Measurements from ENCODE around the gene FGF16. TPM values are rescaled to one million over a fixed set of nuclear protein-coding genes. Genes with fewer than 3 reads are reported as not detected.

FGF16 gene
- total RNA-seq, 1 experiment from 2014 or later: not detected

GRCh38 chrX:77444075-77444474, 3.1 kb upstream of the FGF16 start:
- Histone ChIP-seq H3K36me3 (ENCODE audit: low read depth) (no peaks in the 10 kb centered on the region), H3F3A (ENCODE audit: insufficient read depth, low read depth) (peaks cover 5% of the 10 kb centered on the region; the same call in 1 of the 2 replicates), H4K20me1 (ENCODE audit: insufficient read depth) (no peaks in the 10 kb centered on the region), H3K9me3 (ENCODE audit: insufficient read depth, low read depth) (no peaks in the 10 kb centered on the region), H3K4me2 (no peak overlapping the region), H3K9me2 (ENCODE audit: insufficient read depth) (no peaks in the 10 kb centered on the region), H3K27me3 (ENCODE audit: insufficient read depth, low read depth) (no peaks in the 10 kb centered on the region), H3K4me1 (replicated peaks; ENCODE audit: insufficient read depth) (peaks cover 22% of the 10 kb centered on the region), H3K79me2 (ENCODE audit: low read depth) (no peaks in the 10 kb centered on the region), H3K27ac (no peak overlapping the region), H2AFZ (no peak overlapping the region), H3K4me3 (no peak overlapping the region)
- POLR2A ChIA-PET (ENCODE audit: unreplicated experiment): no interaction called here
- BruUV-seq (replicated peaks): no TSS peak
- DNase-seq: no peak
- CTCF ChIA-PET: no interaction called here
- TF ChIP-seq CTCF (conservative IDR thresholded peaks at IDR 0.05) (no peak), EZH2 (IDR thresholded peaks at IDR 0.05; ENCODE audit: low read depth) (no peak)
- intact Hi-C loops (cut with micrococcal nuclease; ENCODE audit: unreplicated experiment): no loop called here

GRCh38 chrX:77444545-77444944, 2.6 kb upstream of the FGF16 start:
- no peak overlapping the region for H3K4me2 ChIP-seq
- H2AFZ ChIP-seq: no peak overlapping the region
- H3K4me3 ChIP-seq: no peak overlapping the region
- no peaks in the 10 kb centered on the region for H3K9me3 ChIP-seq (ENCODE audit: insufficient read depth, low read depth)
- H3K36me3 ChIP-seq (ENCODE audit: low read depth): no peaks in the 10 kb centered on the region
- H3K27me3 ChIP-seq (ENCODE audit: insufficient read depth, low read depth): no peaks in the 10 kb centered on the region
- H4K20me1 ChIP-seq (ENCODE audit: insufficient read depth): no peaks in the 10 kb centered on the region
- H3K4me1 ChIP-seq (replicated peaks; ENCODE audit: insufficient read depth): peaks cover 22% of the 10 kb centered on the region
- no peak for DNase-seq
- no peak overlapping the region for H3K27ac ChIP-seq
- H3F3A ChIP-seq (ENCODE audit: insufficient read depth, low read depth): peaks cover 5% of the 10 kb centered on the region; the same call in 1 of the 2 replicates
- BruUV-seq (replicated peaks): no TSS peak
- POLR2A ChIA-PET (ENCODE audit: unreplicated experiment): no interaction called here
- CTCF ChIA-PET: no interaction called here
- H3K9me2 ChIP-seq (ENCODE audit: insufficient read depth): no peaks in the 10 kb centered on the region
- H3K79me2 ChIP-seq (ENCODE audit: low read depth): no peaks in the 10 kb centered on the region
- intact Hi-C loops (cut with micrococcal nuclease; ENCODE audit: unreplicated experiment): no loop called here
- no peak for TF ChIP-seq EZH2 (IDR thresholded peaks at IDR 0.05; ENCODE audit: low read depth)
- no peak for TF ChIP-seq CTCF (conservative IDR thresholded peaks at IDR 0.05)

GRCh38 chrX:77446029-77446585, 1.1 kb upstream of the FGF16 start:
- H4K20me1 ChIP-seq (ENCODE audit: insufficient read depth): no peaks in the 10 kb centered on the region
- BruUV-seq (replicated peaks): no TSS peak
- H3F3A ChIP-seq (ENCODE audit: insufficient read depth, low read depth): peaks cover 5% of the 10 kb centered on the region; the same call in 1 of the 2 replicates
- intact Hi-C loops (cut with micrococcal nuclease; ENCODE audit: unreplicated experiment): no loop called here
- DNase-seq: no peak
- H3K79me2 ChIP-seq (ENCODE audit: low read depth): no peaks in the 10 kb centered on the region
- H3K4me1 ChIP-seq (replicated peaks; ENCODE audit: insufficient read depth): peaks cover 22% of the 10 kb centered on the region
- H3K4me2 ChIP-seq: no peak overlapping the region
- H3K9me2 ChIP-seq (ENCODE audit: insufficient read depth): no peaks in the 10 kb centered on the region
- H3K9me3 ChIP-seq (ENCODE audit: insufficient read depth, low read depth): no peaks in the 10 kb centered on the region
- POLR2A ChIA-PET (ENCODE audit: unreplicated experiment): no interaction called here
- H3K36me3 ChIP-seq (ENCODE audit: low read depth): no peaks in the 10 kb centered on the region
- H3K4me3 ChIP-seq: no peak overlapping the region
- CTCF ChIA-PET: no interaction called here
- H2AFZ ChIP-seq: no peak overlapping the region
- TF ChIP-seq EZH2 (IDR thresholded peaks at IDR 0.05; ENCODE audit: low read depth) (no peak), CTCF (conservative IDR thresholded peaks at IDR 0.05) (no peak)
- H3K27ac ChIP-seq: no peak overlapping the region
- no peaks in the 10 kb centered on the region for H3K27me3 ChIP-seq (ENCODE audit: insufficient read depth, low read depth)

Data from PC-9 (cell line).